ENCODE data around the gene FHIP1A.
"Not testable (repeated sequence)": the region's sequence is repeated elsewhere in the genome, so short reads cannot be mapped to it uniquely, and the experiment has no call there.

The FHIP1A gene

GRCh38 chr4:151408630-151409469 is at the start of gene FHIP1A:
FHIP1A (plus strand) TSS chr4:151409176; CDS start chr4:151566260, 157,084 bp downstream.
- peak in 1 of 2 donors; percentile 2 for DNase-seq

GRCh38 chr4:151359576-151359975 is 49.4 kb upstream of the FHIP1A start:
- DNase-seq = no peak

GRCh38 chr4:151361126-151361525 is 47.9 kb upstream of the FHIP1A start:
- no peak for DNase-seq

GRCh38 chr4:151361966-151362365 is 47.0 kb upstream of the FHIP1A start:
- DNase-seq = no peak

GRCh38 chr4:151362404-151363164 is 46.4 kb upstream of the FHIP1A start:
- peak; percentile 1 to 49 for DNase-seq

GRCh38 chr4:151376540-151376939 is 32.4 kb upstream of the FHIP1A start:
- no peak for DNase-seq

GRCh38 chr4:151389311-151389710 is 19.7 kb upstream of the FHIP1A start:
- DNase-seq = no peak

- not testable (repeated sequence) for DNase-seq
Measured at GRCh38 chr4:151389799-151390198, 19.2 kb upstream of the FHIP1A start.

- DNase-seq = no peak
Measured at GRCh38 chr4:151395873-151396272, 13.1 kb upstream of the FHIP1A start.

GRCh38 chr4:151400343-151400742 is 8.6 kb upstream of the FHIP1A start:
- no peak for DNase-seq

GRCh38 chr4:151401739-151402138 is 7.2 kb upstream of the FHIP1A start:
- DNase-seq = no peak

GRCh38 chr4:151402145-151402865 is 6.7 kb upstream of the FHIP1A start:
- DNase-seq = no peak

GRCh38 chr4:151403656-151404055 is 5.3 kb upstream of the FHIP1A start:
- DNase-seq = peak in 1 of 2 donors; percentile 26

- DNase-seq = not testable (repeated sequence)
Measured at GRCh38 chr4:151404802-151405201, 4.2 kb upstream of the FHIP1A start.

GRCh38 chr4:151407018-151407417 is 2.0 kb upstream of the FHIP1A start:
- DNase-seq = no peak

GRCh38 chr4:151407466-151408379 is 1.3 kb upstream of the FHIP1A start:
- peak in 1 of 2 donors; percentile 1 for DNase-seq

GRCh38 chr4:151408380-151408629 is 671 bp upstream of the FHIP1A start:
- no peak for DNase-seq

- DNase-seq = peak in 1 of 2 donors; percentile 6
Measured at GRCh38 chr4:151409470-151410313, 716 bp downstream of the FHIP1A start.

GRCh38 chr4:151415978-151416377 is 7.0 kb downstream of the FHIP1A start:
- no peak for DNase-seq

- no peak for DNase-seq
Measured at GRCh38 chr4:151417164-151417571, 8.2 kb downstream of the FHIP1A start.

GRCh38 chr4:151417766-151418376 is 8.9 kb downstream of the FHIP1A start:
- DNase-seq = no peak
